Stomach smooth muscle (tissue), 2 donors: Measurements from ENCODE around the gene EXOC2.

Experiments
- H3K27ac ChIP-seq: one replicate; pipeline ENCODE4 v1.7.0; 2013; ENCODE audit warnings: mild to moderate bottlenecking, low read length, inconsistent platforms
- H3K27me3 ChIP-seq, 2 donors: one replicate each; pipeline ENCODE4 v1.7.0; 2013; ENCODE audit warnings: low read length in 2 of 2; ENCODE audit not compliant: insufficient read depth in 2 of 2, control insufficient read depth in 1 of 2
- H3K36me3 ChIP-seq, 2 donors: one replicate each; pipeline ENCODE4 v1.7.0; 2013; ENCODE audit warnings: low read length in 2 of 2; ENCODE audit not compliant: control insufficient read depth in 2 of 2, insufficient read depth in 2 of 2
- H3K4me1 ChIP-seq: one replicate; pipeline ENCODE4 v1.7.0; 2013; ENCODE audit warnings: low read length; ENCODE audit not compliant: control insufficient read depth, insufficient read depth
- H3K4me3 ChIP-seq, 2 donors: one replicate each; pipeline ENCODE4 v1.7.0; 2013; ENCODE audit warnings: low read length in 2 of 2
- H3K9ac ChIP-seq, 2 donors: one replicate each; pipeline ENCODE4 v1.7.0; 2013; ENCODE audit warnings: low read length in 2 of 2, mild to moderate bottlenecking in 1 of 2
- H3K9me3 ChIP-seq, 2 donors: one replicate each; pipeline ENCODE4 v1.7.0; 2013; ENCODE audit warnings: low read length in 2 of 2; ENCODE audit not compliant: control insufficient read depth in 2 of 2
- donor health status: healthy.
- donor health status: Pancreatic carcinoma.

EXOC2 gene

GRCh38 chr6:708237-708598, 15.3 kb upstream of the EXOC2 start:
- Histone ChIP-seq H3K27me3 (no peaks in the 10 kb centered on the region), H3K27ac (no peak overlapping the region), H3K9me3 (no peaks in the 10 kb centered on the region), H3K4me1 (peaks cover 12% of the 10 kb centered on the region), H3K9ac (no peak overlapping the region), H3K4me3 (peak overlapping the region in 1 of 2 donors; percentile 0), H3K36me3 (no peaks in the 10 kb centered on the region)

GRCh38 chr6:707576-708236, 14.8 kb upstream of the EXOC2 start:
- Histone ChIP-seq H3K9ac (peak overlapping the region in 1 of 2 donors; percentile 13), H3K4me1 (peaks cover 9% of the 10 kb centered on the region), H3K27ac (peak overlapping the region; percentile 4)

GRCh38 chr6:706819-707381, 14.0 kb upstream of the EXOC2 start:
- Histone ChIP-seq H3K27me3 (no peaks in the 10 kb centered on the region), H3K27ac (peak overlapping the region; percentile 4), H3K9ac (no peak overlapping the region), H3K9me3 (no peaks in the 10 kb centered on the region), H3K4me1 (peaks cover 9% of the 10 kb centered on the region), H3K36me3 (no peaks in the 10 kb centered on the region), H3K4me3 (peak overlapping the region in 1 of 2 donors; percentile 36)

More at GRCh38 chr6:707576-708236, 14.8 kb upstream of the EXOC2 start:
- H3K4me3 ChIP-seq = peak overlapping the region in 1 of 2 donors; percentile 0
- H3K27me3 ChIP-seq = no peaks in the 10 kb centered on the region
- H3K9me3 ChIP-seq = no peaks in the 10 kb centered on the region
- H3K36me3 ChIP-seq = no peaks in the 10 kb centered on the region

- Histone ChIP-seq H3K27me3 (no peaks in the 10 kb centered on the region), H3K4me3 (no peak overlapping the region), H3K4me1 (peaks cover 6% of the 10 kb centered on the region), H3K27ac (no peak overlapping the region), H3K9ac (no peak overlapping the region), H3K9me3 (no peaks in the 10 kb centered on the region), H3K36me3 (no peaks in the 10 kb centered on the region)
These were observed 13.2 kb upstream of the EXOC2 start for GRCh38 chr6:706146-706545.

- Histone ChIP-seq H3K9ac (no peak overlapping the region), H3K4me3 (no peak overlapping the region), H3K27ac (no peak overlapping the region), H3K36me3 (no peaks in the 10 kb centered on the region), H3K27me3 (no peaks in the 10 kb centered on the region), H3K9me3 (no peaks in the 10 kb centered on the region), H3K4me1 (peaks cover 6% of the 10 kb centered on the region)
These were observed 12.1 kb upstream of the EXOC2 start for GRCh38 chr6:705047-705446.

- Histone ChIP-seq H3K27ac (no peak overlapping the region), H3K36me3 (no peaks in the 10 kb centered on the region), H3K4me1 (peaks cover 6% of the 10 kb centered on the region), H3K27me3 (no peaks in the 10 kb centered on the region), H3K9me3 (no peaks in the 10 kb centered on the region), H3K9ac (no peak overlapping the region), H3K4me3 (no peak overlapping the region)
These were observed 11.1 kb upstream of the EXOC2 start for GRCh38 chr6:704046-704445.

- Histone ChIP-seq H3K9ac (no peak overlapping the region), H3K4me3 (no peak overlapping the region), H3K36me3 (no peaks in the 10 kb centered on the region), H3K9me3 (no peaks in the 10 kb centered on the region), H3K27ac (no peak overlapping the region), H3K4me1 (peaks cover 6% of the 10 kb centered on the region), H3K27me3 (no peaks in the 10 kb centered on the region)
These were observed 10.6 kb upstream of the EXOC2 start for GRCh38 chr6:703552-703951.

- Histone ChIP-seq H3K9ac (no peak overlapping the region), H3K27me3 (no peaks in the 10 kb centered on the region), H3K4me3 (no peak overlapping the region), H3K36me3 (no peaks in the 10 kb centered on the region), H3K27ac (no peak overlapping the region), H3K9me3 (no peaks in the 10 kb centered on the region), H3K4me1 (peaks cover 4% of the 10 kb centered on the region)
These were observed 9.0 kb upstream of the EXOC2 start for GRCh38 chr6:701700-702479.

- Histone ChIP-seq H3K9me3 (no peaks in the 10 kb centered on the region), H3K9ac (no peak overlapping the region), H3K4me3 (no peak overlapping the region), H3K36me3 (no peaks in the 10 kb centered on the region), H3K27ac (no peak overlapping the region), H3K27me3 (no peaks in the 10 kb centered on the region), H3K4me1 (no peaks in the 10 kb centered on the region)
These were observed 8.3 kb upstream of the EXOC2 start for GRCh38 chr6:701215-701614.

GRCh38 chr6:700490-700889, 7.6 kb upstream of the EXOC2 start:
- Histone ChIP-seq H3K27me3 (no peaks in the 10 kb centered on the region), H3K36me3 (no peaks in the 10 kb centered on the region), H3K9ac (no peak overlapping the region), H3K4me3 (no peak overlapping the region), H3K9me3 (no peaks in the 10 kb centered on the region), H3K27ac (no peak overlapping the region), H3K4me1 (no peaks in the 10 kb centered on the region)

GRCh38 chr6:699319-699718, 6.4 kb upstream of the EXOC2 start:
- Histone ChIP-seq H3K27ac (no peak overlapping the region), H3K36me3 (no peaks in the 10 kb centered on the region), H3K9me3 (no peaks in the 10 kb centered on the region), H3K9ac (no peak overlapping the region), H3K4me1 (no peaks in the 10 kb centered on the region), H3K4me3 (no peak overlapping the region), H3K27me3 (no peaks in the 10 kb centered on the region)
